K562 (cell line): Measurements from ENCODE around the gene COASY. TPM values are rescaled to one million over a fixed set of nuclear protein-coding genes. Genes with fewer than 3 reads are reported as not detected.

Experiments used
- MEF2A ChIP-seq: IDR thresholded peaks from 2 replicates; pipeline ENCODE4 v1.6.1; 2011; ENCODE audit warnings: low read depth, mild to moderate bottlenecking, low read length, moderate library complexity; ENCODE audit not compliant: control insufficient read depth
- SIN3B ChIP-seq: fragments of 450-650 bp; IDR thresholded peaks from 2 replicates; pipeline ENCODE4 v1.6.1; 2017; ENCODE audit warnings: low read depth, mild to moderate bottlenecking, moderate library complexity
- TEAD1 ChIP-seq, 2 experiments: fragments of 450-650 bp in 1 of 2; sonication (generic) in 1 of 2; formaldehyde crosslinking; IDR thresholded peaks; 2 replicates each; pipeline versions ENCODE4 v1.4.0 to v1.8.0; 2020 to 2022; ENCODE audit warnings: mild to moderate bottlenecking in 2 of 2, missing genetic modification reagents in 1 of 2
- polyA plus RNA-seq, 8 experiments: library from polyadenylated mRNA; depleted of rRNA in 4 of 8; stranded (reverse) in 5 of 8; unstranded in 3 of 8; fragments of >200 nt; fragmentation: Nextera tagmentation in 2 of 8; fragmentation: Illumina TruSeq in 1 of 8; extraction: Ambion mirVana in 2 of 8; extraction: Trizol in 1 of 8; gene quantifications; 2 replicates each; pipeline versions ENCODE4 v1.2.1 to v1.2.3, GENCODE V29; 2011 to 2014; ENCODE audit warnings: inconsistent platforms in 1 of 8, missing spikeins in 1 of 8
- total RNA-seq, 7 experiments: library from RNA; depleted of rRNA in 6 of 7; stranded (reverse); fragments of >200 nt in 6 of 7; fragmentation: Illumina TruSeq in 2 of 7; extraction: Trizol in 2 of 7; gene quantifications; 2 replicates each; pipeline versions ENCODE4 v1.2.1 to v1.2.3, GENCODE V29; 2011 to 2021; ENCODE audit warnings: low replicate concordance in 1 of 7
- TF ChIP-seq, protein P1 (sequence below): sonication (generic); formaldehyde crosslinking; IDR thresholded peaks from 2 replicates; pipeline ENCODE4 v1.8.0; 2022; ENCODE audit warnings: mild to moderate bottlenecking, missing genetic modification reagents
- TF ChIP-seq, protein P2 (sequence below): fragments of 450-650 bp; formaldehyde crosslinking; conservative IDR thresholded peaks from 2 replicates; pipeline ENCODE4 v1.4.0; 2022; ENCODE audit warnings: mild to moderate bottlenecking, missing genetic modification characterization
- TF ChIP-seq, protein P3 (sequence below): IDR thresholded peaks from 3 replicates; pipeline ENCODE4 v1.6.1; 2011; ENCODE audit warnings: borderline replicate concordance, mild to moderate bottlenecking; ENCODE audit not compliant: insufficient read length, insufficient read depth
- TF ChIP-seq, protein P4 (sequence below): fragments of 250-450 bp; sonication (Bioruptor Pico); IDR thresholded peaks from 2 replicates; pipeline ENCODE4 v1.4.0; 2020; ENCODE audit warnings: mild to moderate bottlenecking, moderate library complexity
- TF ChIP-seq, protein P5 (sequence below): fragments of 450-650 bp; IDR thresholded peaks from 2 replicates; pipeline ENCODE4 v1.6.1; 2016; ENCODE audit warnings: low read depth, mild to moderate bottlenecking, moderate library complexity
- TF ChIP-seq, protein P6 (sequence below), 2 experiments: fragments of 450-650 bp; IDR thresholded peaks; 2 replicates each; pipeline ENCODE4 v1.6.1; 2018; ENCODE audit warnings: mild to moderate bottlenecking in 2 of 2, low read depth in 1 of 2; ENCODE audit not compliant: partially characterized antibody in 2 of 2

COASY gene
- total and polyA plus RNA-seq, 9 of the 15 experiments (the other 6 are each of a cell fraction or from before 2014, with no cell fraction given), result 25.4 to 175 (median 62.3) TPM

DNA sequence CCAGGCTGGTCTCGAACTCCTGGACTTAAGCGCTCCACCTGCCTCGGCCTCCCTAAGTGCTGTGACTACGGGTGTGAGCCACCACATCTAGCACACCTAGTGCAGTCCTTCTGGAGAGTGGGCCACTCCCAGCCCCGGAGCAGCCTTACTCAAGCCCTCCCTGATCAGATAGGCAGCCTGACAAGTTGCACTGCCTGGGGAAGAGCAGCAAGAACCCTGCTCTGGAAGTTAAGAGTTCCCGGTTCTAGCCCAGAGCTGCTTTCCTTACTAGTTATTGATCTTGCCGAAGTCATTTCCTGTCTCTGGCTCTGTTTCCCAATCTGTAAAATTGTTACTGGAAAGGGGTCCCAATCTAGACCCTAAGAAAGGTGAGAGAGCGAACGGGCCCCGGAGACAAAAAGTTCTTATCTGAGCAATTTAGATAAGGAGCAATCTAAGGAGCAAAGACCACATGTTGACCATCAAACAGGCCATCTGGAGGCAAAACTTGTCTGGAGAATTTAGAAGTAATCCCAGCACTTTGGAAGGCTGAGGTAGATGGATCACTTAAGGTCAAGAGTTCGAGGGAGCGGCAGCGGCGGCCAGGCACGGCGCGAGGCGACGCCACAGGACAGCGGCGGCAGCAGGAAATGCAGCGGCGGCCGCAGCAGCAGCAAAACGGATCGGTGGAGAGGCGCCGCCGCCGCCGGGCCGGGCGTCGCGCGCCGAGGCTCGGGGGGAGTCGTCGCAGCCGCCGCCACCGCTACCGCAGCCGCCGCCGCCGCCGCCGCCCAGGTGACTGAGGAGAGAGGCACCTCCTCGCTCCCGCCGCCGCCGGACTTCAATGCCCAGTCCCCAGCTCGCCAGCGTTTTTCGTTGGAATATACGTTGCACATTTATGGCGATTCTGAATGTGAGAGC lies 30.2 kb upstream of the COASY start (continued):
- TF ChIP-seq, protein P1, sequence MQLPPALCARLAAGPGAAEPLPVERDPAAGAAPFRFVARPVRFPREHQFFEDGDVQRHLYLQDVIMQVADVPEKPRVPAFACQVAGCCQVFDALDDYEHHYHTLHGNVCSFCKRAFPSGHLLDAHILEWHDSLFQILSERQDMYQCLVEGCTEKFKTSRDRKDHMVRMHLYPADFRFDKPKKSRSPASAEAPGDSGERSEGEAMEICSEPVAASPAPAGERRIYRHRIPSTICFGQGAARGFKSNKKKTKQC (CRISPR knock-in tag), result no peak
- TF ChIP-seq, protein P2, sequence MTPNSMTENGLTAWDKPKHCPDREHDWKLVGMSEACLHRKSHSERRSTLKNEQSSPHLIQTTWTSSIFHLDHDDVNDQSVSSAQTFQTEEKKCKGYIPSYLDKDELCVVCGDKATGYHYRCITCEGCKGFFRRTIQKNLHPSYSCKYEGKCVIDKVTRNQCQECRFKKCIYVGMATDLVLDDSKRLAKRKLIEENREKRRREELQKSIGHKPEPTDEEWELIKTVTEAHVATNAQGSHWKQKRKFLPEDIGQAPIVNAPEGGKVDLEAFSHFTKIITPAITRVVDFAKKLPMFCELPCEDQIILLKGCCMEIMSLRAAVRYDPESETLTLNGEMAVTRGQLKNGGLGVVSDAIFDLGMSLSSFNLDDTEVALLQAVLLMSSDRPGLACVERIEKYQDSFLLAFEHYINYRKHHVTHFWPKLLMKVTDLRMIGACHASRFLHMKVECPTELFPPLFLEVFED (CRISPR knock-in tag), result no peak
- TF ChIP-seq, protein P3, sequence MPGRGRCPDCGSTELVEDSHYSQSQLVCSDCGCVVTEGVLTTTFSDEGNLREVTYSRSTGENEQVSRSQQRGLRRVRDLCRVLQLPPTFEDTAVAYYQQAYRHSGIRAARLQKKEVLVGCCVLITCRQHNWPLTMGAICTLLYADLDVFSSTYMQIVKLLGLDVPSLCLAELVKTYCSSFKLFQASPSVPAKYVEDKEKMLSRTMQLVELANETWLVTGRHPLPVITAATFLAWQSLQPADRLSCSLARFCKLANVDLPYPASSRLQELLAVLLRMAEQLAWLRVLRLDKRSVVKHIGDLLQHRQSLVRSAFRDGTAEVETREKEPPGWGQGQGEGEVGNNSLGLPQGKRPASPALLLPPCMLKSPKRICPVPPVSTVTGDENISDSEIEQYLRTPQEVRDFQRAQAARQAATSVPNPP, result no peak
- 0 out of 4 replicates have a peak, but pooled peaks of 1 of the 2 experiments have one; percentile 43 for TF ChIP-seq TEAD1 (CRISPR knock-in tag; IDR thresholded peaks at IDR 0.05)
- 0 out of 2 replicates have a peak, but pooled peaks have one; percentile 39 for TF ChIP-seq SIN3B
- no peak for TF ChIP-seq MEF2A
- TF ChIP-seq, protein P4, sequence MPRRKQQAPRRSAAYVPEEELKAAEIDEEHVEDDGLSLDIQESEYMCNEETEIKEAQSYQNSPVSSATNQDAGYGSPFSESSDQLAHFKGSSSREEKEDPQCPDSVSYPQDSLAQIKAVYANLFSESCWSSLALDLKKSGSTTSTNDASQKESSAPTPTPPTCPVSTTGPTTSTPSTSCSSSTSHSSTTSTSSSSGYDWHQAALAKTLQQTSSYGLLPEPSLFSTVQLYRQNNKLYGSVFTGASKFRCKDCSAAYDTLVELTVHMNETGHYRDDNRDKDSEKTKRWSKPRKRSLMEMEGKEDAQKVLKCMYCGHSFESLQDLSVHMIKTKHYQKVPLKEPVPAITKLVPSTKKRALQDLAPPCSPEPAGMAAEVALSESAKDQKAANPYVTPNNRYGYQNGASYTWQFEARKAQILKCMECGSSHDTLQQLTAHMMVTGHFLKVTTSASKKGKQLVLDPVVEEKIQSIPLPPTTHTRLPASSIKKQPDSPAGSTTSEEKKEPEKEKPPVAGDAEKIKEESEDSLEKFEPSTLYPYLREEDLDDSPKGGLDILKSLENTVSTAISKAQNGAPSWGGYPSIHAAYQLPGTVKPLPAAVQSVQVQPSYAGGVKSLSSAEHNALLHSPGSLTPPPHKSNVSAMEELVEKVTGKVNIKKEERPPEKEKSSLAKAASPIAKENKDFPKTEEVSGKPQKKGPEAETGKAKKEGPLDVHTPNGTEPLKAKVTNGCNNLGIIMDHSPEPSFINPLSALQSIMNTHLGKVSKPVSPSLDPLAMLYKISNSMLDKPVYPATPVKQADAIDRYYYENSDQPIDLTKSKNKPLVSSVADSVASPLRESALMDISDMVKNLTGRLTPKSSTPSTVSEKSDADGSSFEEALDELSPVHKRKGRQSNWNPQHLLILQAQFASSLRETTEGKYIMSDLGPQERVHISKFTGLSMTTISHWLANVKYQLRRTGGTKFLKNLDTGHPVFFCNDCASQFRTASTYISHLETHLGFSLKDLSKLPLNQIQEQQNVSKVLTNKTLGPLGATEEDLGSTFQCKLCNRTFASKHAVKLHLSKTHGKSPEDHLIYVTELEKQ (CRISPR knock-in tag), result no peak
- TF ChIP-seq, protein P5, sequence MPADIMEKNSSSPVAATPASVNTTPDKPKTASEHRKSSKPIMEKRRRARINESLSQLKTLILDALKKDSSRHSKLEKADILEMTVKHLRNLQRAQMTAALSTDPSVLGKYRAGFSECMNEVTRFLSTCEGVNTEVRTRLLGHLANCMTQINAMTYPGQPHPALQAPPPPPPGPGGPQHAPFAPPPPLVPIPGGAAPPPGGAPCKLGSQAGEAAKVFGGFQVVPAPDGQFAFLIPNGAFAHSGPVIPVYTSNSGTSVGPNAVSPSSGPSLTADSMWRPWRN, result peak; percentile 87
- TF ChIP-seq, protein P6, sequence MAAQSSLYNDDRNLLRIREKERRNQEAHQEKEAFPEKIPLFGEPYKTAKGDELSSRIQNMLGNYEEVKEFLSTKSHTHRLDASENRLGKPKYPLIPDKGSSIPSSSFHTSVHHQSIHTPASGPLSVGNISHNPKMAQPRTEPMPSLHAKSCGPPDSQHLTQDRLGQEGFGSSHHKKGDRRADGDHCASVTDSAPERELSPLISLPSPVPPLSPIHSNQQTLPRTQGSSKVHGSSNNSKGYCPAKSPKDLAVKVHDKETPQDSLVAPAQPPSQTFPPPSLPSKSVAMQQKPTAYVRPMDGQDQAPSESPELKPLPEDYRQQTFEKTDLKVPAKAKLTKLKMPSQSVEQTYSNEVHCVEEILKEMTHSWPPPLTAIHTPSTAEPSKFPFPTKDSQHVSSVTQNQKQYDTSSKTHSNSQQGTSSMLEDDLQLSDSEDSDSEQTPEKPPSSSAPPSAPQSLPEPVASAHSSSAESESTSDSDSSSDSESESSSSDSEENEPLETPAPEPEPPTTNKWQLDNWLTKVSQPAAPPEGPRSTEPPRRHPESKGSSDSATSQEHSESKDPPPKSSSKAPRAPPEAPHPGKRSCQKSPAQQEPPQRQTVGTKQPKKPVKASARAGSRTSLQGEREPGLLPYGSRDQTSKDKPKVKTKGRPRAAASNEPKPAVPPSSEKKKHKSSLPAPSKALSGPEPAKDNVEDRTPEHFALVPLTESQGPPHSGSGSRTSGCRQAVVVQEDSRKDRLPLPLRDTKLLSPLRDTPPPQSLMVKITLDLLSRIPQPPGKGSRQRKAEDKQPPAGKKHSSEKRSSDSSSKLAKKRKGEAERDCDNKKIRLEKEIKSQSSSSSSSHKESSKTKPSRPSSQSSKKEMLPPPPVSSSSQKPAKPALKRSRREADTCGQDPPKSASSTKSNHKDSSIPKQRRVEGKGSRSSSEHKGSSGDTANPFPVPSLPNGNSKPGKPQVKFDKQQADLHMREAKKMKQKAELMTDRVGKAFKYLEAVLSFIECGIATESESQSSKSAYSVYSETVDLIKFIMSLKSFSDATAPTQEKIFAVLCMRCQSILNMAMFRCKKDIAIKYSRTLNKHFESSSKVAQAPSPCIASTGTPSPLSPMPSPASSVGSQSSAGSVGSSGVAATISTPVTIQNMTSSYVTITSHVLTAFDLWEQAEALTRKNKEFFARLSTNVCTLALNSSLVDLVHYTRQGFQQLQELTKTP (IDR thresholded peaks at IDR 0.05; ENCODE audit: low read depth in 1 of 2, partially characterized antibody in 2 of 2), result peak in 1 of 2 experiments; percentile 67
